NCI-H524 treated with DMSO at 0.1 percent for 48 hours (cell line): ENCODE measurements around the gene KRT17.
A peak's percentile ranks its signal among the peaks of the same experiment; 100 is the strongest.

ENCODE experiments used
- DNase-seq: peaks from one replicate; lab custom pipeline; 2025; lab: John Stamatoyannopoulos, UW

Gene KRT17

DNA sequence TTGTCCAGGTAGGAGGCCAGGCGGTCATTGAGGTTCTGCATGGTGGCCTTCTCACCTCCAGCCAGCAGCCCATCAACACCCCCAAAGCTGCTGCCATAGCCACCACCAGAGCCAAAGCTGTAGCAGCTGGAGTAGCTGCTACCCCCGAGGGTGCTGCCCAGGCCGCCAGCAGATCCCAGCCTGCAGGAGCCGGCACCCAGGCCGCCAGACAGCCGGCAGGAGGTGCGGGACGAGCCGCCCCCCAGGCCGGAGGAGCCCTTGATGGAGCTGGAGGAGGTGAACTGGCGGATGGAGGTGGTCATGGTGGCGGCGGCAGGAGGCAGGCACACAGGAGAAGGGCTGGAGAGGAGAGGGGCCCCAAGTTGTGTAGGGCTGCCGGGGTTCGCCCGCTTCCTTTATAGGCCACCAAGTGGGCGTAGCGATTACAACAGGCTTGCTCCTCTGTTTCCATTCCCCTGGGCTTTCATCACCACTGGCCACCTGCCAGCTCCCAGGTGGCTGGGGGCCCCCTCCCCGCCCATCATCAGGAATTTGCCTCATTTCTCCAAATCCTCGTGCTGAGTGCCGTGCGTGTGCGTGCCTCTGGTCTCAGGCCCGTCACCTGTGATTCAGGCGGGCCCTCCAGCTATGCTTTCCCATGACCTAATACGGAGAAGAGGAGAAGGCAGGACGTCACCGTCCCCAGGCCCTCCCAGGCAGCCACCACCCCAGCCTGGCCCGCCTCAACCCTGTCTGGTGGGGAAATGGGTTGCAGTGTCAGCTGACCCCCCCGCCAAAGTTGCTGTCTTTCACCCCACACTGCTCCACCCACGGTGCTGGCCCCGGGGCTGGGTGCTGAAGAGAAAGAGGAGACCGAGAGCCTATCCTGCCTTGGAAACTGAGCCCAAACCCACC, at the start of gene KRT17:
KRT17 (minus strand) TSS at position 368 of the 894 bp plus-strand sequence; CDS start at position 302, 66 bp downstream.
- no peak for DNase-seq

GRCh38 chr17:41672153-41672552, 47.8 kb upstream of the KRT17 start:
- DNase-seq, result no peak

DNA sequence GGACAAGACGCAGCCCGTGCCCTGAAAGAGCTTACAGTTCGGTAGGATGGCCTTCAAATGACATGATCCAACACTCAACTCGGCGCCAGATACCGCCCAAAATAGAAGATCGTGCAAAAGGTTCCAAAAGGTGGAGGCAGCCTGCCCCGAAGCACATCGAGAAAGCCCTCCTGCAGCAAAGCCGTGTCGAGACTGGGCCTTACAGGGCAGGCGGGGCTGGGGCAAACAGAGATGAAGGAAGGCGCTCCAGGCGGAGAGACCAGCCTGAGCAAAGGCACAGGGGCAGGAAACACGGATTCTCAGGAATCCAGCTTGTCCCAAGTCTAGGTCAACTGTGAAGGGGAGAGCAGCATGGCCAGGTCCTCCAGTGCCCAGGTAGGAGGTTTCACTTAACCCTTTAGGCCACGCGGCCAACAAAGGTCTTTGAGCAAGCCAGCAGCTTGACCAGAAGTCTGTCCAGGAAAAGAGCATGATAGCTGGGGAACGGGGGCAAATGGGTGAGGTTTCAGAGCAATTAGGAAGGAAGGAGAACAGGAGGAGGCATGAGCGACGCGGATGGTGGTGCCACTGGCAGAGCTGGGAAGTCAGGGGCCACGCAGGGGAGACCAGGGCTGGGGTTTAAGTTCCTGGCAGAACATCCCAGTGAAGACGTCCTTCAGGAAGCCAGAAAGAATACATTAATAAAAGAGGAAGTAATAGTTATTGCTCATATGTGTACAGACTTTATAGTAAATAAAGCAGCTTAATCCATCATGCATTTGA, 43.1 kb upstream of the KRT17 start:
- no peak for DNase-seq

DNA sequence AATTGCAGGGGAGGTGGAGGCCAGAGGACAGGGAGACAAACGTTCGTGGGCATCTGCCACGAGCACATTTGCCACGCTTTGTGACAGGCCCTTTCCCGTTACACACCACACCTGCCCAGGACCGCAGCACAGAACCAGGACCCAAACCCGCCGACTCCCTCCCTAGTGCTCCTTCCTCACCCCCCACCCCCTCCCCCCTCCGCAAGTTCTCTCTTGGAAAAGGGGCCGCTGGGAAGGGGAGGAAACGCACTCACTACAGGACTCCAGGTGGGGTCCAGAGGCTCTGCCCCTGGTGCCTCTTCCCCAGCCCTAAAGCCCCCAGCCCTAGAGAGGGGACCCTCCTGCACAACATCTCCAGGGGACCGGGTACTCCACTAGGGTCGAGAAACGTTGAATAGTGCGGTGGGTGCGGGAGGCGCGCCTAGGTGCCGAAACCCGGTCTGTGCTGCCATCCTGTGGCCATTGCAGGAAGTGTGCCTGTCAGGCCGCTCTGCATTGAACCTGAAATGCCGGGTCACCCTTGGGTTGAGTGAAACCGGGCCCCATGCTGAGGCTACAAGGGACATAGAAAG, 42.4 kb upstream of the KRT17 start:
- DNase-seq, result no peak

DNA sequence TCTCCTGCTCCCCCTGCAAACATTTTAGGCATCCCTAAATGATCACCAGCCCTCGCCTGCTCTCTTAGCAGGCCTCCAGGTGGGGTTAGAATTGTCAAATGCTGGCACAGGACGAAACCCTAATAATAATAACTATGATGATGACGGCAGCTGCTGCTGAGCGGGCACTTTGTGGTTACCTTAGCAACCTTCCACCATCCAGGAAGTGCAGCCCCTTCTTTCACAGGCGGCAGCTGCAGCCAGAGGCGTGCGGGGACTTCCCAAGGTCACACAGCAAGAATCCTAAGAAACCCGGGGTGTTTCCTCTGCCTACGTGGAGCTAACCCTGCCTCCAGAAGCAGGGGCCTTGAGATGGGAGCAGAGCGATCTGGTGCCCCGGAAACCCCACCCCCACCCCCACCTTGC, 41.9 kb upstream of the KRT17 start:
- peak; percentile 14 for DNase-seq

- DNase-seq, result peak; percentile 32
These were observed 41.3 kb upstream of the KRT17 start for GRCh38 chr17:41665566-41666236.

GRCh38 chr17:41664587-41665565, 40.5 kb upstream of the KRT17 start:
- no peak for DNase-seq

DNA sequence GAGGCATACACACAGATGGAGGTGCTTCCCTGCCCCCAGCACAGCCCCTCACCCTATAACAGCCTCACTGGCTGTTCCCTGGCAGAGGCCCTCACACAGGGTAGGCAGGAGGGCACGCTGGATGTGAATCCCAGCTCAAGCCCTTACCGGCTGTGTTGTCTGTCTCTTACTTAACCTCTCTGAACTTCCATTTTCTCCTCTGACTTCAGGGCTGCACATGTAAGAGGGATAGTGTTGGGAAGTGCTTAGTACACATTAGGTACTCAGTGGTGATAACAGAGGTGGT, 39.7 kb upstream of the KRT17 start:
- DNase-seq, result no peak

DNA sequence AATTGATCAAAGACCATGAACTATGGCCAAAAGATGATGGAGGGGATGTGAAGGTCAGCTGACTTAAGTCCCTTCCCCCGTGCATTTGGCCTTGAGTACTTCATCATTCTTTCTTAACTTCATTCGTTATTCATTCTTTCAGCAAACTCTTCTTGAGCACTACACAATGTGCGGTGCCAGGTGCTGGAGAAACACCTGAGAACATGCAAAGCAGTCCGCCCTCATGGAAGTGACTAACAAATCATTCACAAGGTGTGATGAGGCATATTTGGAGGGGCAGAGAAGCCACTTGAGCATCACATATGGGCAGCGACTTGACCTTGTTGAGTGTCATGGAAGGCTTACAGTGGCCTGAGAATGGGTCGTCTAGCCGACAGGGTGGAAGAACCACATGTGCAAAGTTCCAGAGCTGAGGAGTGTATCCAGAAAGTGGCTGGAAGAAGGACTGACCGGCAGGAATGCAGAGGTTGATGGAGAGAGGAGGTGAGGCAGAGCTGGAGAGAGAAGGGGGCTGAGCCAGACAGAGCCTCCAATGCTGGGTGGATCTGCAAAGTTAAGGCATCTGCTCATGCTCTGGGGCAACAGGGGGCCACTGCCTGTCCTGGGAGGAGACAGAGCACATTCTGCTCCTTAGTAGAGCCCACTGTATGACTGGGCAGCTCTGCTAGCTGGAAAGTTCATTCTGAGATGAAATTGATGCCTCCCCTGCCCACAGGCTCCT, 39.2 kb upstream of the KRT17 start:
- DNase-seq, result no peak

- no peak for DNase-seq
These were observed 35.9 kb upstream of the KRT17 start for GRCh38 chr17:41660221-41660711.

GRCh38 chr17:41659427-41660212, 35.2 kb upstream of the KRT17 start:
- no peak for DNase-seq

DNA sequence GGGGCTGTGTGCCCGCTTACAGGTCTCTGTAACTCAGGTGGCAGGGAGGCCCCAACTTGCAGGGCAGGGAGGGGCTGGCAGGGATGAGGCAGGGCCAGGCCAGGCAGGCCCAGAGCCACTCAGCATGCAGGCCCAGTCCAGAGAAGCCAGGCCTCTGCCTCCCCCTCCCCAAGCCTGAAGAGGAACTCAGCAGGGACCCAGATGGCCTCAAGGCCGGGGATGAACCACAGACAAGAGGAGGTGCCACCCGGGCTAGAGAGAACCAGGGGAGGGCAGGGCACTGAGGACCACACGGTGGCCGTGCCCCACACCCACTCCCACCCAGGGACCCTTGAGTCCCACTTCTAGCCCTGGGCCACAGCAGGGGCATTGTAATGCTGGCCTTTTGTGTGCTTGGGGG, 34.5 kb upstream of the KRT17 start:
- no peak for DNase-seq

DNA sequence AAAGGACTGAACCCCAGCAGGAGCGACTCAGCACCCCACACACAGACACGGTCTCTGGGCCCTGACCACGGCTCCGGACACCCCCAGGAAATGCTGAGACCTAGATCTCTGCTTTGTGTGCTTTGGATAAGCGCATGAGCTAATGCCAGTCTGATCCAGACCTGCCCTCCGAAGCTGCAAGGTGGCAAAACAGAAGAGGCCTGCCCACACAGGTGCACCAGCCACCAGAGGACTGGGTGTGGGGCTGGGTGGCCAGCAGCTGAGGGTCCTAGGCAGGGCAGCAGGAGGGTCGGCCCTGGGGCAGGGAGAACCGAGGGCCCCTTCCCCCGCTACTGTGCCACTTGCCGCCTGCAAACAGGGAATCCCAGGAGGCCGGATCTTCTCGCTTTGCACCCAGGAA, 33.6 kb upstream of the KRT17 start:
- DNase-seq, result no peak

GRCh38 chr17:41657176-41657754, 32.9 kb upstream of the KRT17 start:
- no peak for DNase-seq

- DNase-seq, result no peak
These were observed 32.1 kb upstream of the KRT17 start for GRCh38 chr17:41656249-41657023.

DNA sequence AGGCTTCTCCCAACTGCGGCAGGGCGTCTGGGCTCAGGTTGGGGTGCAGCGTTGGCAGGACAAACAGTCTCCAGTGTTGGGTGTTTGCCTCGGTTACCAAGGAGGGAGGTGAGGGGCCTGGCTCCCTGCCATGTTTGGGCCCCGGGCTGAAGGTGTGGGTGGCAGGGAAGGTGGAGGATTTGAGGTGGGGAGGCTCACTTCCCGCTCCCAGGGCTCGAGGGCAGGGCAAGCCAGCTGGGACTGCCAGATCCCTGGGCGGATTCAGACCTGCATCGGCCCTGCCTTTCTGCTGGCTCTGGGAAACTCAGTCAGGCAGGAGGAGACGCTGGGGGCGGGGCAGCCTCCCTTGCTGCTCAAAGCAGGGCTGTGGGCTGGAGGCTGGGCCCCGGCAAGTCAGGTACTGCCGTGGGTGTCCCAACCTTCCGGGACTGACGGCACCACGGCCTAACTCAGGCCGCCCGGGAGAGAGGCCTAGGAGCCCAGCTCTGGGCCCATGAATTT, 31.3 kb upstream of the KRT17 start:
- no peak for DNase-seq

GRCh38 chr17:41654678-41655607, 30.6 kb upstream of the KRT17 start:
- no peak for DNase-seq
